ENCODE data around the gene TMEM267. TPM values are rescaled to one million over a fixed set of nuclear protein-coding genes. Genes with fewer than 3 reads are reported as not detected.

The TMEM267 gene
- total and polyA plus RNA-seq, 2 of the 4 experiments (the other 2 are of a cell fraction) = 9.2 to 12.0 TPM

GRCh38 chr5:43396762-43397304 is 86.8 kb downstream of the TMEM267 start:
- POLR2A ChIA-PET (ENCODE audit: unreplicated experiment) = no interaction called here

More at GRCh38 chr5:43396762-43397304, 86.8 kb downstream of the TMEM267 start:
- Histone ChIP-seq H2AFZ (replicated peaks; ENCODE audit: low read length, poor library complexity) (peak overlapping the region; percentile 92), H3K9me3 (ENCODE audit: control insufficient read depth, insufficient read depth, low read length) (no peaks in the 10 kb centered on the region), H3K27me3 (ENCODE audit: control insufficient read depth, insufficient read depth, low read length) (peaks cover 12% of the 10 kb centered on the region), H3K4me3 (ENCODE audit: insufficient read depth, low read depth, low read length) (peak overlapping the region; percentile 42), H3K4me1 (ENCODE audit: control insufficient read depth, insufficient read depth, low read length) (no peaks in the 10 kb centered on the region), H2BK5ac (ENCODE audit: low read depth, low read length, poor library complexity, severe bottlenecking) (no peak overlapping the region), H2BK15ac (ENCODE audit: low read depth, low read length) (no peak overlapping the region), H3K4me2 (ENCODE audit: low read depth, low read length) (peak overlapping the region; percentile 94), H3K36me3 (ENCODE audit: control insufficient read depth, insufficient read depth, low read length) (no peaks in the 10 kb centered on the region), H4K5ac (ENCODE audit: low read depth, low read length) (no peak overlapping the region), H3K18ac (ENCODE audit: low read depth, low read length) (no peak overlapping the region), H2BK120ac (ENCODE audit: low read depth, low read length) (no peak overlapping the region), H3K79me1 (ENCODE audit: low read depth in 1 of 2, low read length in 2 of 2) (no peaks in the 10 kb centered on the region), H3K14ac (replicated peaks; ENCODE audit: low read depth, low read length) (no peak overlapping the region), H2AK5ac (ENCODE audit: low read depth, low read length) (no peak overlapping the region), H3K56ac (ENCODE audit: extremely low read depth, insufficient read depth, low read length) (no peak overlapping the region), H3K4ac (ENCODE audit: low read depth, low read length) (no peak overlapping the region), H2AK9ac (replicated peaks; ENCODE audit: low read depth, low read length, poor library complexity) (no peak overlapping the region), H4K8ac (ENCODE audit: low read depth in 2 of 2, low read length in 2 of 2) (0 out of 4 replicates have a peak overlapping the region, but pooled peaks of 1 of the 2 experiments have one; percentile 60), H4K91ac (ENCODE audit: insufficient read depth, low read depth, low read length) (no peak overlapping the region), H3K9ac (ENCODE audit: low read depth, low read length) (peak overlapping the region; percentile 35; the same call in 1 of the 2 replicates), H3K9me1 (ENCODE audit: insufficient read depth, low read length) (no peaks in the 10 kb centered on the region), H3K23ac (ENCODE audit: low read depth, low read length) (no peak overlapping the region), H3K27ac (ENCODE audit: insufficient read depth, low read length) (no peak overlapping the region), H2BK20ac (ENCODE audit: low read depth, low read length) (no peak overlapping the region), H4K20me1 (ENCODE audit: insufficient read depth, low read length) (no peaks in the 10 kb centered on the region)
- in situ Hi-C loops (cut with MboI; ENCODE audit: low sequenced_read_pairs) (no loop called here), intact Hi-C loops (cut with micrococcal nuclease) (no loop called here), dilution Hi-C loops (cut with HindIII; ENCODE audit: low sequenced_read_pairs, unreplicated experiment) (no loop called here)
- DNase-seq (no peak), ATAC-seq (ENCODE audit: low read depth) (peak; percentile 59)
- no TSS peak for BruUV-seq (replicated peaks)
- TF ChIP-seq CTCF (conservative IDR thresholded peaks at IDR 0.05; ENCODE audit: low read depth, low read length) = no peak
- no peak for TF ChIP-seq MAZ (IDR thresholded peaks at IDR 0.05; ENCODE audit: borderline replicate concordance, low read depth, low read length)
- TF ChIP-seq RAD21 (IDR thresholded peaks at IDR 0.05; ENCODE audit: low read length) = no peak
- no peak for TF ChIP-seq MXI1 (IDR thresholded peaks at IDR 0.05; ENCODE audit: borderline replicate concordance, low read depth, low read length)
- no peak for TF ChIP-seq MAFK (IDR thresholded peaks at IDR 0.05; ENCODE audit: low read depth, low read length)
- no peak for TF ChIP-seq FOS (IDR thresholded peaks at IDR 0.05; ENCODE audit: low read depth, low read length)
- TF ChIP-seq ELK1 (IDR thresholded peaks at IDR 0.05; ENCODE audit: borderline replicate concordance, low read depth, low read length) = no peak
- no peak for TF ChIP-seq RFX5 (IDR thresholded peaks at IDR 0.05; ENCODE audit: low read depth, low read length)
- no peak for TF ChIP-seq POLR2A (IDR thresholded peaks at IDR 0.05; ENCODE audit: low read depth, low read length)
- TF ChIP-seq SMC3 (IDR thresholded peaks at IDR 0.05; ENCODE audit: low read depth, low read length) = no peak
- TF ChIP-seq CHD1 (IDR thresholded peaks at IDR 0.05; ENCODE audit: low read depth, low read length) = no peak
- no peak for TF ChIP-seq USF2 (IDR thresholded peaks at IDR 0.05; ENCODE audit: low read depth, low read length)
- no peak for TF ChIP-seq NFE2L2 (IDR thresholded peaks at IDR 0.05; ENCODE audit: low read depth, low read length)
- no peak for TF ChIP-seq RCOR1 (IDR thresholded peaks at IDR 0.05; ENCODE audit: insufficient replicate concordance, low read length)
- no peak for TF ChIP-seq CEBPB (IDR thresholded peaks at IDR 0.05; ENCODE audit: low read depth, low read length)
- no peak for TF ChIP-seq BHLHE40 (IDR thresholded peaks at IDR 0.05; ENCODE audit: low read depth, low read length)
- WGBS, 2 experiments (ENCODE audit: extremely low coverage in 2 of 2, insufficient read length in 1 of 2) = 6% methylated on average over 16 of the region's 53 CpGs; no CpG with 5 or more reads in 1 of the 2 experiments
- CTCF ChIA-PET = interaction anchor here (0.6 kb wide), 2 partner anchors 30 to 235 kb away, joined by 3 to 8 read pairs; no protein-coding TSS in a partner anchor

Data from IMR-90 (cell line).